ENCODE measurements around the gene NFKBIZ.

- TF ChIP-seq KAT7 (CRISPR knock-in tag; IDR thresholded peaks at IDR 0.05; ENCODE audit: borderline replicate concordance) (no peak), TCF7 (CRISPR knock-in tag; IDR thresholded peaks at IDR 0.05; ENCODE audit: low read depth) (no peak), ZNF396 (CRISPR knock-in tag; IDR thresholded peaks at IDR 0.05; ENCODE audit: borderline replicate concordance) (no peak), NFYB (CRISPR knock-in tag; conservative IDR thresholded peaks at IDR 0.05; ENCODE audit: low read depth) (no peak), ZNF423 (CRISPR knock-in tag; IDR thresholded peaks at IDR 0.05) (no peak), ZNF121 (CRISPR knock-in tag; IDR thresholded peaks at IDR 0.05) (no peak), MYBL2 (CRISPR knock-in tag; IDR thresholded peaks at IDR 0.05) (no peak), E2F5 (CRISPR knock-in tag; IDR thresholded peaks at IDR 0.05) (no peak), USF1 (CRISPR knock-in tag; IDR thresholded peaks at IDR 0.05) (no peak), ZNF138 (CRISPR knock-in tag; conservative IDR thresholded peaks at IDR 0.05) (no peak), USF2 (CRISPR knock-in tag; IDR thresholded peaks at IDR 0.05) (no peak), E2F4 (CRISPR knock-in tag; IDR thresholded peaks at IDR 0.05; ENCODE audit: borderline replicate concordance, low read depth) (no peak)
- TF ChIP-seq, protein P1, sequence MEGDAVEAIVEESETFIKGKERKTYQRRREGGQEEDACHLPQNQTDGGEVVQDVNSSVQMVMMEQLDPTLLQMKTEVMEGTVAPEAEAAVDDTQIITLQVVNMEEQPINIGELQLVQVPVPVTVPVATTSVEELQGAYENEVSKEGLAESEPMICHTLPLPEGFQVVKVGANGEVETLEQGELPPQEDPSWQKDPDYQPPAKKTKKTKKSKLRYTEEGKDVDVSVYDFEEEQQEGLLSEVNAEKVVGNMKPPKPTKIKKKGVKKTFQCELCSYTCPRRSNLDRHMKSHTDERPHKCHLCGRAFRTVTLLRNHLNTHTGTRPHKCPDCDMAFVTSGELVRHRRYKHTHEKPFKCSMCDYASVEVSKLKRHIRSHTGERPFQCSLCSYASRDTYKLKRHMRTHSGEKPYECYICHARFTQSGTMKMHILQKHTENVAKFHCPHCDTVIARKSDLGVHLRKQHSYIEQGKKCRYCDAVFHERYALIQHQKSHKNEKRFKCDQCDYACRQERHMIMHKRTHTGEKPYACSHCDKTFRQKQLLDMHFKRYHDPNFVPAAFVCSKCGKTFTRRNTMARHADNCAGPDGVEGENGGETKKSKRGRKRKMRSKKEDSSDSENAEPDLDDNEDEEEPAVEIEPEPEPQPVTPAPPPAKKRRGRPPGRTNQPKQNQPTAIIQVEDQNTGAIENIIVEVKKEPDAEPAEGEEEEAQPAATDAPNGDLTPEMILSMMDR (IDR thresholded peaks at IDR 0.05), result no peak
These were observed 29.6 kb upstream of the NFKBIZ start for GRCh38 chr3:101819649-101820206.

All from WTC11 (cell line).